Osteoblast (primary cell): ENCODE results near the gene LRMDA. TPM values are rescaled to one million over a fixed set of nuclear protein-coding genes. Genes with fewer than 3 reads are reported as not detected.
A peak's percentile ranks its signal among the peaks of the same experiment; 100 is the strongest.

Source experiments
- DNase-seq: peaks from one replicate; pipeline ENCODE4 v3.0.0; 2011; ENCODE audit warnings: low spot score, mixed read lengths; ENCODE audit not compliant: insufficient read length; ENCODE audit errors: missing footprints
- H2AFZ ChIP-seq: 2 replicates; pipeline ENCODE4 v1.6.0; 2011; ENCODE audit warnings: mild to moderate bottlenecking, low read length
- H3K27ac ChIP-seq: 2 replicates; pipeline ENCODE4 v1.5.1; 2011; ENCODE audit warnings: mild to moderate bottlenecking, low read depth, low read length, moderate library complexity
- H3K27me3 ChIP-seq: 2 replicates; pipeline ENCODE4 v1.6.0; 2012; ENCODE audit warnings: mild to moderate bottlenecking, control low read depth, inconsistent platforms, low read length, moderate library complexity; ENCODE audit not compliant: insufficient read depth
- H3K36me3 ChIP-seq: 2 replicates; pipeline ENCODE4 v1.5.1; 2011; ENCODE audit warnings: mild to moderate bottlenecking, low read length, control low read depth, moderate library complexity; ENCODE audit not compliant: insufficient read depth
- H3K4me1 ChIP-seq: 2 replicates; pipeline ENCODE4 v1.5.1; 2011; ENCODE audit warnings: mild to moderate bottlenecking, low read length, control low read depth, moderate library complexity; ENCODE audit not compliant: insufficient read depth
- H3K4me2 ChIP-seq: 2 replicates; pipeline ENCODE4 v1.6.0; 2011; ENCODE audit warnings: mild to moderate bottlenecking, low read length; ENCODE audit not compliant: insufficient read depth
- H3K4me3 ChIP-seq: fragments of 200-600 bp; sonication (generic); 3 replicates; pipeline ENCODE4 v1.5.1; 2012; ENCODE audit warnings: mild to moderate bottlenecking, low read length, inconsistent platforms; ENCODE audit not compliant: insufficient read depth
- H3K79me2 ChIP-seq: 2 replicates; pipeline ENCODE4 v1.6.0; 2012; ENCODE audit warnings: mild to moderate bottlenecking, low read length, control low read depth, inconsistent platforms; ENCODE audit not compliant: insufficient read depth
- H3K9me3 ChIP-seq: 2 replicates; pipeline ENCODE4 v1.5.1; 2011; ENCODE audit warnings: low read depth, low read length, control low read depth
- H4K20me1 ChIP-seq: 2 replicates; pipeline ENCODE4 v1.6.0; 2012; ENCODE audit warnings: mild to moderate bottlenecking, low read length, control low read depth; ENCODE audit not compliant: insufficient read depth
- total RNA-seq: library from RNA; depleted of rRNA; stranded (reverse); fragments of >200 nt; gene quantifications from 2 replicates; pipeline ENCODE4 v1.2.3, GENCODE V29; 2012
- TF ChIP-seq, protein P1 (sequence below): IDR thresholded peaks from 2 replicates; pipeline ENCODE4 v1.5.1; 2011; ENCODE audit warnings: mild to moderate bottlenecking, low read depth, low read length, moderate library complexity; ENCODE audit errors: extremely low read depth

The LRMDA gene
- total RNA-seq, 1 donor = 18.5 TPM

DNA sequence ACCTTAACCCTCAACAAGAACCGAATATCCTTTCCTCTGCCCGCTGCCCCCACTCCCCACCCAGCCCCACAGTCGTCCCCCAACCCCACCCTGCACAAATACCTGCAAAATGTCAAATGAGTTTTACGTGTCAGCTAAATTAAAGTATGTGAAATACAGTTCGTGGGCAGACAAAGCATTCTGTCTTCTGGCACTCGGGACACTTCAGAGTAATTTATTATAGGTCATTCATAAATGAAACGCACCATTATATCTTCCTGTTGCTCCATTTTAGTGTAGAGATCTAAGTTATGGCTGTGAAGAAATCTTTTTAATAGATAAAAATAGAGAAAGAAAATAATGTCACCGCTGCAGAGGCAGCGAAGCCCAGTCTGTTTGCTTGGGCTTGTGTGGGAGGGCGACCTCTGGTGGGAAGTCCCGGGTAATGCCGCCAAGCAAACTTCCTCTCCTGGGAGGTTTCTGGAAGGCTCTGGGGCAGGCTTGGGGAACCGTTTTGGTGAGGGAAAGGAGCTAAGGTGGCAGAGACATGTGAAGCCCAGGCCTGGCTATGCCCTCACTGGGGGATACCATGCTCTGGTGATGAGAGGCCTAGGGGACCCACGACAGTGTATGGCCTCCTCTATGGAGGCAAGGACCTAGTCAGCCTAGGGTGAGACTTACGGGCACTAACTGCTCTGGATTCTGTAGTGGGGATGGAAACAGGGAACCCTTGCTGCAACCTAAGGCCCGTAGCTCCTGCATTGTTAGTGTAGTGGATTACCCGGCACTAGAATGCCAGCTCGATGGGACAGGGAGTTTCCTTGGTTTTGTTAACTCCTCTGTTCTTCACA, 604.9 kb downstream of the LRMDA start:
- H3K4me2 ChIP-seq = peak overlapping the region; percentile 69
- peak; percentile 86 for DNase-seq
- TF ChIP-seq, protein P1, sequence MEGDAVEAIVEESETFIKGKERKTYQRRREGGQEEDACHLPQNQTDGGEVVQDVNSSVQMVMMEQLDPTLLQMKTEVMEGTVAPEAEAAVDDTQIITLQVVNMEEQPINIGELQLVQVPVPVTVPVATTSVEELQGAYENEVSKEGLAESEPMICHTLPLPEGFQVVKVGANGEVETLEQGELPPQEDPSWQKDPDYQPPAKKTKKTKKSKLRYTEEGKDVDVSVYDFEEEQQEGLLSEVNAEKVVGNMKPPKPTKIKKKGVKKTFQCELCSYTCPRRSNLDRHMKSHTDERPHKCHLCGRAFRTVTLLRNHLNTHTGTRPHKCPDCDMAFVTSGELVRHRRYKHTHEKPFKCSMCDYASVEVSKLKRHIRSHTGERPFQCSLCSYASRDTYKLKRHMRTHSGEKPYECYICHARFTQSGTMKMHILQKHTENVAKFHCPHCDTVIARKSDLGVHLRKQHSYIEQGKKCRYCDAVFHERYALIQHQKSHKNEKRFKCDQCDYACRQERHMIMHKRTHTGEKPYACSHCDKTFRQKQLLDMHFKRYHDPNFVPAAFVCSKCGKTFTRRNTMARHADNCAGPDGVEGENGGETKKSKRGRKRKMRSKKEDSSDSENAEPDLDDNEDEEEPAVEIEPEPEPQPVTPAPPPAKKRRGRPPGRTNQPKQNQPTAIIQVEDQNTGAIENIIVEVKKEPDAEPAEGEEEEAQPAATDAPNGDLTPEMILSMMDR = peak; percentile 98
- H3K79me2 ChIP-seq = no peaks in the 10 kb centered on the region
- H3K4me1 ChIP-seq = peaks cover 9% of the 10 kb centered on the region
- H4K20me1 ChIP-seq = no peaks in the 10 kb centered on the region
- peaks cover 6% of the 10 kb centered on the region for H3K9me3 ChIP-seq
- no peaks in the 10 kb centered on the region for H3K27me3 ChIP-seq
- H3K27ac ChIP-seq = no peak overlapping the region
- H3K4me3 ChIP-seq = peak overlapping the region; percentile 32
- no peaks in the 10 kb centered on the region for H3K36me3 ChIP-seq
- H2AFZ ChIP-seq = peak overlapping the region; percentile 56

DNA sequence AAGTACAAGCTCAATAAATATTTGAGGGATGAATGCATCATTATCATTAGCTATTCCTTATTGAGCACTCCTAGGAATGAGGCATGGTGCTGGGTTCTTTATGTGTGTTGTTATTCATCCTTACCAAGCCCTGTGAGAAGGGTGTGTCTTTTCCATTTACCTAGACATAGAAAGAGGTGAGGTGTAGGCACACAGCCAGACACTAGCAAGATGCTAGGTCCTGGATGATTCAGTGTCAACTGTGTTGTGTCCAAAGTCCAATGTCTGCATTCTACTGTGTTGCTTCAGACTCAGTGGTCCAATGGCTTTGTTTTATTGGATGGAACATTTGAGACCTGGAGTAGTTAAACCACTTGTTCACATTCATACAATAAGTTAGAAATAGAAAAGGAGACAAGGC, 605.5 kb downstream of the LRMDA start:
- TF ChIP-seq, protein P1 = no peak
- H3K4me1 ChIP-seq = peaks cover 9% of the 10 kb centered on the region
- no peak overlapping the region for H3K4me2 ChIP-seq
- no peaks in the 10 kb centered on the region for H3K36me3 ChIP-seq
- no peaks in the 10 kb centered on the region for H3K79me2 ChIP-seq
- H3K27me3 ChIP-seq = no peaks in the 10 kb centered on the region
- no peak overlapping the region for H3K4me3 ChIP-seq
- peaks cover 6% of the 10 kb centered on the region for H3K9me3 ChIP-seq
- no peak overlapping the region for H2AFZ ChIP-seq
- no peak overlapping the region for H3K27ac ChIP-seq
- H4K20me1 ChIP-seq = no peaks in the 10 kb centered on the region
- no peak for DNase-seq

DNA sequence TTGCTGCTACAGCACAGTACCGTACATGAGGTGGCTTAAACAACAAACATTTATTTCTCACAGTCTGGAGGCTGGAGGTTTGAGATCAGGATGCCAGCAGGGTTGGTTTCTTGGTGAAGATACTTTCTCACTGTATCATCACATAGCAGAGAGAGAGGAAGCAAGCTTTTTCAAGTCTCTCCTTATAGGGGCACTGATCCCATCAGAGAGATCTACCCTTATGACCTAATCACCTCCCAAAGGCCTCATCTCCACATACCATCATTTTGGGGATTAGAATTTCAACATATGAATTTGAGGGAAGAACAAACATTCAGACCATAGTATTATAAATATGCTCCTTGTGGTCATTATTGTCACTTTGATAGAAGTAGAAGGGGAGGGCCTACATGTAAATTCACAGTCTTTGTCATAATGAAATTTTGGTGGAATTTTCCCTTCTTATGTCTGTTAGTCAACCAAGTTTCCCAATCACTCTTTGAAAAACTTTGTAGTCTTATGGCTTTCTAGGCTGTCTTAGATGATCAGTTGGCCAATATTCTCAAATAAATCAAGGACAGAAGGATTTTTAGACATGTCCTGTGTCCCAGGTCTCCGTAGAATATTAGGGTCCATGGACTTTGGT, 606.2 kb downstream of the LRMDA start:
- Histone ChIP-seq H3K4me2 (no peak overlapping the region), H3K9me3 (peaks cover 6% of the 10 kb centered on the region), H3K36me3 (no peaks in the 10 kb centered on the region), H3K27me3 (no peaks in the 10 kb centered on the region), H2AFZ (no peak overlapping the region), H3K27ac (no peak overlapping the region), H3K4me1 (peaks cover 9% of the 10 kb centered on the region), H3K79me2 (no peaks in the 10 kb centered on the region), H4K20me1 (no peaks in the 10 kb centered on the region), H3K4me3 (no peak overlapping the region)
- DNase-seq = no peak
- TF ChIP-seq, protein P1 = no peak

DNA sequence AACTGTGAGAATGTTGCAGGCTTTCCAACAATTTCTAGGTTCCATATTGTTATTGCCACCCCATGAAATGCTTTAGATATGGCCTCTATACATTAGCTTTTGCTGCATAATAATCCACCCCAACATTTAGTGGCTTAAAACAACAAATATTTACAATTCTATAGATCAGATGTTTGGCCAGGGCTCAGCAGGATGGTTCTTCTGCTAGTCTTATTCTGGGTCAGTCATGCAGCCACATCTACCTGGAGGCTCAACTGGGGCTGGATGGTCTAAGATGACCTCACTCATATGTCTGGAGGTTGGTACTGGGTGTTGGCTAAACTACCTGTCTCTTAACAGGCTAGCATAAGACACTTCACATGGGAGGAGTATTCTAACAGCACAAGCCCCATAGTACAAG, 607.3 kb downstream of the LRMDA start:
- Histone ChIP-seq H3K4me1 (peaks cover 4% of the 10 kb centered on the region), H3K9me3 (peaks cover 6% of the 10 kb centered on the region), H3K27me3 (no peaks in the 10 kb centered on the region), H3K4me3 (no peak overlapping the region), H3K36me3 (no peaks in the 10 kb centered on the region), H3K27ac (no peak overlapping the region), H3K79me2 (no peaks in the 10 kb centered on the region), H3K4me2 (no peak overlapping the region), H4K20me1 (no peaks in the 10 kb centered on the region), H2AFZ (no peak overlapping the region)
- TF ChIP-seq, protein P1 = no peak
- DNase-seq = no peak
